Measurements from ENCODE around the gene CA6. TPM values are rescaled to one million over a fixed set of nuclear protein-coding genes. Genes with fewer than 3 reads are reported as not detected.

CA6 gene
- total RNA-seq, 4 donors from 2014 or later = not detected

- DNase-seq (ENCODE audit: extremely low spot score) = no peak
- TF ChIP-seq CTCF (IDR thresholded peaks at IDR 0.05) (no peak), EP300 (IDR thresholded peaks at IDR 0.05) (no peak), POLR2A (IDR thresholded peaks at IDR 0.05; ENCODE audit: low read depth) (no peak), POLR2AphosphoS5 (IDR thresholded peaks at IDR 0.05) (no peak)
- 92% methylated on average over 20 of the region's 20 CpGs for WGBS
- Histone ChIP-seq H3K4me3 (no peak overlapping the region), H3K9me3 (no peaks in the 10 kb centered on the region), H3K4me1 (no peaks in the 10 kb centered on the region), H3K27me3 (no peaks in the 10 kb centered on the region), H3K36me3 (no peaks in the 10 kb centered on the region), H3K27ac (replicated peaks in 1 of 4) (no peak overlapping the region)
- intact Hi-C loops (cut with DNase I) = no loop called here
Measured at GRCh38 chr1:8976896-8977450, 31.3 kb downstream of the CA6 start.

- H3K27ac ChIP-seq (replicated peaks in 1 of 4) = no peak overlapping the region
- TF ChIP-seq CTCF (IDR thresholded peaks at IDR 0.05) (no peak), EP300 (IDR thresholded peaks at IDR 0.05) (no peak), POLR2AphosphoS5 (IDR thresholded peaks at IDR 0.05) (no peak)
- intact Hi-C loops (cut with DNase I) = no loop called here
- no peaks in the 10 kb centered on the region for H3K27me3 ChIP-seq
- no peak overlapping the region for H3K4me3 ChIP-seq
- no peaks in the 10 kb centered on the region for H3K9me3 ChIP-seq
- H3K36me3 ChIP-seq = no peaks in the 10 kb centered on the region
- peaks cover 1 to 4% (median 3%) of the 10 kb centered on the region in 4 donors for H3K4me1 ChIP-seq
- no peak for DNase-seq (ENCODE audit: extremely low spot score)
- 81% methylated on average over 3 of the region's 3 CpGs for WGBS
Measured at GRCh38 chr1:8980656-8981055, 35.0 kb downstream of the CA6 start.

- no peak overlapping the region for H3K27ac ChIP-seq (replicated peaks in 1 of 4)
- peaks cover 6 to 9% (median 8%) of the 10 kb centered on the region in 4 donors for H3K4me1 ChIP-seq
- WGBS = 90% methylated on average over 2 of the region's 2 CpGs
- no peak for DNase-seq (ENCODE audit: extremely low spot score)
- no peaks in the 10 kb centered on the region for H3K9me3 ChIP-seq
- no peak overlapping the region for H3K4me3 ChIP-seq
- no peaks in the 10 kb centered on the region for H3K36me3 ChIP-seq
- no peak for TF ChIP-seq CTCF (IDR thresholded peaks at IDR 0.05)
- no peak for TF ChIP-seq POLR2AphosphoS5 (IDR thresholded peaks at IDR 0.05)
- TF ChIP-seq POLR2A (IDR thresholded peaks at IDR 0.05; ENCODE audit: low read depth) = no peak
- no peak for TF ChIP-seq EP300 (IDR thresholded peaks at IDR 0.05)
- intact Hi-C loops (cut with DNase I) = no loop called here
- no peaks in the 10 kb centered on the region for H3K27me3 ChIP-seq
Measured at GRCh38 chr1:8981169-8981568, 35.5 kb downstream of the CA6 start.

- Histone ChIP-seq H3K27ac (replicated peaks in 1 of 4) (no peak overlapping the region), H3K36me3 (no peaks in the 10 kb centered on the region), H3K27me3 (no peaks in the 10 kb centered on the region), H3K9me3 (no peaks in the 10 kb centered on the region), H3K4me3 (no peak overlapping the region), H3K4me1 (peaks cover 13 to 31% (median 26%) of the 10 kb centered on the region in 4 donors)
- DNase-seq (ENCODE audit: extremely low spot score) = no peak
- intact Hi-C loops (cut with DNase I) = no loop called here
- 87% methylated on average over 2 of the region's 2 CpGs for WGBS
- TF ChIP-seq CTCF (IDR thresholded peaks at IDR 0.05) (no peak), POLR2A (IDR thresholded peaks at IDR 0.05; ENCODE audit: low read depth) (no peak), EP300 (IDR thresholded peaks at IDR 0.05) (no peak), POLR2AphosphoS5 (IDR thresholded peaks at IDR 0.05) (no peak)
Measured at GRCh38 chr1:8984203-8984602, 38.5 kb downstream of the CA6 start.

GRCh38 chr1:8984990-8985389 is 39.3 kb downstream of the CA6 start:
- Histone ChIP-seq H3K27ac (replicated peaks in 1 of 4) (no peak overlapping the region), H3K4me3 (no peak overlapping the region), H3K9me3 (no peaks in the 10 kb centered on the region), H3K36me3 (no peaks in the 10 kb centered on the region), H3K4me1 (peaks cover 13 to 31% (median 26%) of the 10 kb centered on the region in 4 donors), H3K27me3 (no peaks in the 10 kb centered on the region)
- TF ChIP-seq POLR2A (IDR thresholded peaks at IDR 0.05; ENCODE audit: low read depth) (no peak), POLR2AphosphoS5 (IDR thresholded peaks at IDR 0.05) (no peak), EP300 (IDR thresholded peaks at IDR 0.05) (no peak), CTCF (IDR thresholded peaks at IDR 0.05) (no peak)
- no peak for DNase-seq (ENCODE audit: extremely low spot score)
- intact Hi-C loops (cut with DNase I) = loop anchor here (5.0 kb wide), 1 partner anchor 123 kb away; no protein-coding TSS in a partner anchor
- WGBS = 85% methylated on average over 8 of the region's 8 CpGs
